ENCODE results near the gene ZBTB22. TPM values are rescaled to one million over a fixed set of nuclear protein-coding genes. Genes with fewer than 3 reads are reported as not detected.
A peak's percentile ranks its signal among the peaks of the same experiment; 100 is the strongest.

Gene ZBTB22
- polyA plus RNA-seq, 1 donor (not counting 4 experiments of a cell fraction or from before 2014, with no cell fraction given): 6.5 TPM

DNA sequence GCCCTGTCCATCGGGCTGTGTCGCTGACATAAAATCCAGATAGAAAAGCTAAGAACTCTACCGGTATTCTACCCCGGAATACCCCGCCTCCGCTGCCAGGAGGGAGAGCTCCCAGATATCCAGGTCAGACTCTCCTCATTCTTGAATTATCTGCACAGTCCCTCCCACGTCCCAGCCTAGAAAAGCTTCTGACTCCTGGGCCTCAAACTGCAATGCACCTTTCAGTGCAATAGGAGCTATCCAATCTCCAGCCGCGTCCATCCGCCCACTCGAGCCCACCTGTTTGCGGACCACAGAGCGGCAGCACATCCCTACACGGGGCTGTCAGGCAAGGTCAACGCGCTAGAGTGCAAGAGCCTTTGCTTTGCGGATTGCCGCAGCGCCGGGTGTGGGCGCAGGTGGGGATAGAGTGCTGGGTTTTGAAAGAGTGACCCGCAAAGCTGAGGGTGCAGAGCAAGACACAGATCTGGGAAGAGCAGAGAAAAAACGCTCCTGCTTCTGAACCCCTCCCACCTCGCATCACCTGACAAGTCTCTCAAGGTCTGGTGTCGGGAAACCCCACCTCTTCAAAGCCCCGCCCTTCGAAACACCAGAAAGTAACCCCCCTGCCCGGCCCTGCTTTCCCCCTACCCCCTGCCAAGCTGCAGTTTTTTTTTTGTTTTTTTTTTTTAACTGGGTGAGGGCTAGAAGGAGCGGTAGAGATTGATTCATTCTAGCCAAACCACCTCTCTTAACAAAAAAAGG, 5.0 kb downstream of the ZBTB22 start:
- H3K4me1 ChIP-seq (ENCODE audit: control insufficient read depth, extremely low read depth, insufficient read depth, low read length): peaks cover 14% of the 10 kb centered on the region
- peaks cover 5 to 8% of the 10 kb centered on the region in 2 experiments for H3K36me3 ChIP-seq (ENCODE audit: control insufficient read depth in 2 of 2, extremely low read depth in 1 of 2, insufficient read depth in 2 of 2, low read length in 2 of 2)
- TF ChIP-seq EZH2 (IDR thresholded peaks at IDR 0.05; ENCODE audit: low read length): no peak
- FAIRE-seq (peak; percentile 52), DNase-seq (ENCODE audit: low read depth, low spot score) (no peak)
- peak overlapping the region; percentile 96 for H3K27ac ChIP-seq (ENCODE audit: control insufficient read depth, insufficient read depth, low read length)
- H2AFZ ChIP-seq (ENCODE audit: control insufficient read depth, low read length): no peak overlapping the region
- no peaks in the 10 kb centered on the region for H3K9me1 ChIP-seq (ENCODE audit: control insufficient read depth, extremely low read depth, insufficient read depth, low read length)
- peak overlapping the region; percentile 99 for H3K9ac ChIP-seq (ENCODE audit: control insufficient read depth, extremely low read depth, insufficient read depth, low read length)
- no peaks in the 10 kb centered on the region for H3K27me3 ChIP-seq (ENCODE audit: control insufficient read depth, extremely low read depth, insufficient read depth, low read length)
- peaks cover 52% of the 10 kb centered on the region for H3K79me2 ChIP-seq (ENCODE audit: control insufficient read depth, insufficient read depth, low read length)
- dilution Hi-C loops (cut with MboI; ENCODE audit: extremely low pct_ligation_motif_present, low sequenced_read_pairs): no loop called here
- no peaks in the 10 kb centered on the region for H4K20me1 ChIP-seq (ENCODE audit: control insufficient read depth, extremely low read depth, insufficient read depth, low read length)
- H3K9me3 ChIP-seq (ENCODE audit: control insufficient read depth, low read depth, low read length): no peaks in the 10 kb centered on the region
- H3K4me2 ChIP-seq (ENCODE audit: control insufficient read depth, extremely low read depth, insufficient read depth, low read depth, low read length): peak overlapping the region; percentile 76
- H3K4me3 ChIP-seq (ENCODE audit: control insufficient read depth in 2 of 3, extremely low read depth in 1 of 3, insufficient read depth in 2 of 3, low read depth in 1 of 3, low read length in 3 of 3): peak overlapping the region; percentile 69 to 95 (median 95)

DNA sequence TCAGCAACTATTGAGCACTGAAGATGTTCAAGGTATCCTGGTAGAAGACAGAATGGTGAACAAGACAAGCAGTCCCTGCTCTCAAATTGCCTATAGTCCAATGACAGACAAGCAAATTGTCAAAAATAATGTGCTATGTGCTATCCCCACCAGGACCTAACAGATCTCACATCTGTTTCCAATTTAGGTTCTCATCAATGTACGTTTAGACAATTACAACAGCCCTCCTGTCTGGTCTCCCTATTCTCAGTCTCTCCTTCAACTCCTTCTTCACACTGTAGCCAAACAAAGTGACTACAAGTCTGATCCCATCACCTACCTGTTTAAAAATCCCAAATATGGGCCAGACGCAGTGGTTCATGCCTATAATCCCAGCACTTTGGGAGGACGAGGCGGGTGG, 11.2 kb downstream of the ZBTB22 start:
- Histone ChIP-seq H3K4me1 (ENCODE audit: control insufficient read depth, extremely low read depth, insufficient read depth, low read length) (no peaks in the 10 kb centered on the region), H2AFZ (ENCODE audit: control insufficient read depth, low read length) (no peak overlapping the region), H3K79me2 (ENCODE audit: control insufficient read depth, insufficient read depth, low read length) (peaks cover 50% of the 10 kb centered on the region), H3K27me3 (ENCODE audit: control insufficient read depth, extremely low read depth, insufficient read depth, low read length) (no peaks in the 10 kb centered on the region), H3K27ac (ENCODE audit: control insufficient read depth, insufficient read depth, low read length) (no peak overlapping the region), H3K36me3 (ENCODE audit: control insufficient read depth in 2 of 2, extremely low read depth in 1 of 2, insufficient read depth in 2 of 2, low read length in 2 of 2) (peaks cover 25% of the 10 kb centered on the region in 2 experiments), H3K9me1 (ENCODE audit: control insufficient read depth, extremely low read depth, insufficient read depth, low read length) (no peaks in the 10 kb centered on the region), H3K9me3 (ENCODE audit: control insufficient read depth, low read depth, low read length) (no peaks in the 10 kb centered on the region), H4K20me1 (ENCODE audit: control insufficient read depth, extremely low read depth, insufficient read depth, low read length) (no peaks in the 10 kb centered on the region), H3K4me2 (ENCODE audit: control insufficient read depth, extremely low read depth, insufficient read depth, low read depth, low read length) (no peak overlapping the region), H3K9ac (ENCODE audit: control insufficient read depth, extremely low read depth, insufficient read depth, low read length) (no peak overlapping the region), H3K4me3 (ENCODE audit: control insufficient read depth in 2 of 3, extremely low read depth in 1 of 3, insufficient read depth in 2 of 3, low read depth in 1 of 3, low read length in 3 of 3) (no peak overlapping the region)
- FAIRE-seq (no peak), DNase-seq (ENCODE audit: low read depth, low spot score) (no peak)
- TF ChIP-seq, protein P1, sequence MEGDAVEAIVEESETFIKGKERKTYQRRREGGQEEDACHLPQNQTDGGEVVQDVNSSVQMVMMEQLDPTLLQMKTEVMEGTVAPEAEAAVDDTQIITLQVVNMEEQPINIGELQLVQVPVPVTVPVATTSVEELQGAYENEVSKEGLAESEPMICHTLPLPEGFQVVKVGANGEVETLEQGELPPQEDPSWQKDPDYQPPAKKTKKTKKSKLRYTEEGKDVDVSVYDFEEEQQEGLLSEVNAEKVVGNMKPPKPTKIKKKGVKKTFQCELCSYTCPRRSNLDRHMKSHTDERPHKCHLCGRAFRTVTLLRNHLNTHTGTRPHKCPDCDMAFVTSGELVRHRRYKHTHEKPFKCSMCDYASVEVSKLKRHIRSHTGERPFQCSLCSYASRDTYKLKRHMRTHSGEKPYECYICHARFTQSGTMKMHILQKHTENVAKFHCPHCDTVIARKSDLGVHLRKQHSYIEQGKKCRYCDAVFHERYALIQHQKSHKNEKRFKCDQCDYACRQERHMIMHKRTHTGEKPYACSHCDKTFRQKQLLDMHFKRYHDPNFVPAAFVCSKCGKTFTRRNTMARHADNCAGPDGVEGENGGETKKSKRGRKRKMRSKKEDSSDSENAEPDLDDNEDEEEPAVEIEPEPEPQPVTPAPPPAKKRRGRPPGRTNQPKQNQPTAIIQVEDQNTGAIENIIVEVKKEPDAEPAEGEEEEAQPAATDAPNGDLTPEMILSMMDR (optimal IDR thresholded peaks at IDR 0.05 in 1 of 3, IDR thresholded peaks at IDR 0.05 in 1 of 3, conservative IDR thresholded peaks at IDR 0.05 in 1 of 3; ENCODE audit: extremely low read depth in 1 of 3, insufficient read depth in 2 of 3, low read length in 3 of 3): no peak
- no peak for TF ChIP-seq EZH2 (IDR thresholded peaks at IDR 0.05; ENCODE audit: low read length)
- dilution Hi-C loops (cut with MboI; ENCODE audit: extremely low pct_ligation_motif_present, low sequenced_read_pairs): no loop called here
